Gastrocnemius medialis (tissue), 4 donors: ENCODE results near the gene SPRR2F.

Experiments
- CTCF ChIP-seq, 5 experiments: fragments of 450-650 bp in 3 of 5; fragments of 200-600 bp in 2 of 5; sonication (generic) in 2 of 5; IDR thresholded peaks in 4 of 5; conservative IDR thresholded peaks in 1 of 5; 1 replicate in 4 of 5; 2 replicates in 1 of 5; pipeline ENCODE4 v1.5.1; 2016 to 2019; ENCODE audit warnings: antibody characterized with exemption in 5 of 5, mild to moderate bottlenecking in 3 of 5, moderate library complexity in 3 of 5
- POLR2A ChIP-seq, 2 donors: fragments of 450-650 bp; IDR thresholded peaks; one replicate each; pipeline ENCODE4 v1.6.1; 2017; ENCODE audit warnings: antibody characterized with exemption in 2 of 2, mild to moderate bottlenecking in 2 of 2, moderate library complexity in 2 of 2

DNA sequence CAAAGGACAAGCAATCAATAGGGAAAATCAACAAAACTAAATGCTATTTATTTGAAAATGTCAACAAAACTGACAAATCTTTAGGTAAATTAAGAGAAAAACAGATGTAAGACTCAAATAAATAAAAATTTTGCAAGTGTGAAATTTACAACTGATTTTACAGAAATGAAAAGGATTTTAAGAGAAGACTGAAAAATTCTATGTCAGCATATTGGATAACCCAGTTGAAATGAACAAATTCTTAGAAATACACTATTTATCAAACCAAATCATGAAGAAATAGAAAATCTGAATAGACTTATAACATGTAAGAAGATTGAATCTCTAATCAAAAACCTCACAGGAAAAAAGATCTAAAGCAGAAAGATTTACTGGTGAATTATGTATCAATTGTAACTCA lies 7.6 kb upstream of the SPRR2F start:
- no peak for TF ChIP-seq CTCF (IDR thresholded peaks at IDR 0.05 in 4 of 5, conservative IDR thresholded peaks at IDR 0.05 in 1 of 5)
- no peak for TF ChIP-seq POLR2A (IDR thresholded peaks at IDR 0.05)
